GM19324 (cell line): ENCODE measurements around the gene PLPPR2.
"Not testable (repeated sequence)": the region's sequence is repeated elsewhere in the genome, so short reads cannot be mapped to it uniquely, and the experiment has no call there.

Source experiments
- ATAC-seq: cut with Tn5 transposase; IDR thresholded peaks from one replicate; pipeline ENCODE4 v1.9.1; 2021; ENCODE audit warnings: mild to moderate bottlenecking, moderate library complexity; ENCODE audit not compliant: unreplicated experiment, low FRiP score

PLPPR2 gene

DNA sequence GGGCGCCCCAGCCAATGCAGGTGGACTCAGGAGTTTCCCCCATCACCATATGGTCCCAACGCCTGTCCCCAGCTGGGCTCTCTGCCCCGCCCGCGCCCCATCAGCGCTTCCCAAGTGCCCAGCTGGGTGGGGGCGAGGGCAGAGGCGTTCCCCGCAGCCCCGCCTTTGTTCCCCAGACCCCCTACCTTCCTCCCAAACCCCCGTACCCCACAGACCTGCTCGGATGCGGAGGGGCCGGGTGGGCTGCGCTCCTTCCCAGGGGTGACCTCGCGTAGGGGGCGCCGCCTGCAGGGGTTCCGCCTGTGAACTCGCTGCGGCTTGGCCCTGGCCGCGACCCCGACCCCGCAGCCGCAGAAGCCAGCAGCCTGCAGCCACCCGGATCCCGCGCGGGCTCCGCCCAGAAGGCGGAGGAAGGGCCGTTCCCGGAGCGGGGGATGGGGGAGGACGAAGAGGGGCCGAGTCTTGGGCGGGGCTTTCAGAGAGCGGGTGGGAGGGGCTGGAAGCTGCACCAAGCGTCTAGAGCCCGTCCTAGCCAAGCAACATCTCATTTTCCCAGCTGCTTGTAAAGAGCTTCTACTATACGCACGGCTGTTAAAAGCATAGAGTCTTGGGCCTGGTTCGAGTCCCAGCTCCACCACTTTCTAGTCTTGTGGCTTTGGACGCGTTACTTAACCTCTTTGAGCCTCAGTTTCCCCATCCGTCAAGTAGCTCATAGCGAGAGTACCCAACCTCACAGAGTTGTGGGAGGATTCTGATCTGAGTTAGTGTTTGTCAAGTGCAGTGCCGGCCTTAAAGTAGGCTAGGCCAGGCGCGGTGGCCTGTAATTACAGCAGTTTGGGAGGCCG, 15.8 kb upstream of the PLPPR2 start, which contains the start of gene RAB3D:
TSS of gene RAB3D (minus strand) at position 404 of the 845 bp plus-strand sequence. CDS start 2,258 bp downstream, outside the sequence.
- ATAC-seq, result peak; percentile 78

DNA sequence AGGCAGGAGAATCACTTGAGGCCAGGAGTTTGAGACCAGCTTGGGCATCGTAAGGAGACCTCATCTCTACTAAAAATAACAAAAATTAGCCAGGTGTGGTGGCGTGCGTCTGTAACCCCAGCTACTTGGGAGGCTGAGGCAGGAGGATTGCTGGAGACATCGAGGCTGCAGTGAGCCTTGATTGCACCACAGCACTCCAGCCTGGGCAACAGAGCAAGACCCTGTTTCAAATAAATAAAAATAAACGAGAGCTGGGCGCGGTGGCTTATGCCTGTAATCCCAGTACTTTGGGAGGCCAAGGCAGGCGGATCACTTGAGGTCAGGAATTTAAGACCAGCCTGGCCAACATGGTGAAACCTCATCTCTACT, 15.1 kb upstream of the PLPPR2 start:
- not testable (repeated sequence) for ATAC-seq

DNA sequence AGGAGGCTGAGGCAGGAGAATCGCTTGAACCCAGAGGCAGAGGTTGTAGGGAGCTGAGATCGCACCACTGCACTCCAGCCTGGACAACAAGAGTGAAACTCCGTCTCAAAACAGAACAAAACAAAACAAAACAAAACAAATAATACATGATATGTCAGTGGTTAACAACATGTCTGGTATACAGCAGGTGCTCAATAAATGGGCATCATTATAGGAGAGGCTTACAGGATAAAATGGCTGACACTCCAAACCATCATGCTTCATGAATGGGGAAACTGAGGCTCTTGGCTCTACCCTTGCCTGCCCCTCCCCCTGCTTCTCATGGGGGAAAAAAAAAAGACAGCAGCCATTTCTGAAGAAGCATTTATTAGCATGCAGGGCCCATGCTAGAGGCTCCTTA, 12.8 kb upstream of the PLPPR2 start:
- ATAC-seq, result no peak

DNA sequence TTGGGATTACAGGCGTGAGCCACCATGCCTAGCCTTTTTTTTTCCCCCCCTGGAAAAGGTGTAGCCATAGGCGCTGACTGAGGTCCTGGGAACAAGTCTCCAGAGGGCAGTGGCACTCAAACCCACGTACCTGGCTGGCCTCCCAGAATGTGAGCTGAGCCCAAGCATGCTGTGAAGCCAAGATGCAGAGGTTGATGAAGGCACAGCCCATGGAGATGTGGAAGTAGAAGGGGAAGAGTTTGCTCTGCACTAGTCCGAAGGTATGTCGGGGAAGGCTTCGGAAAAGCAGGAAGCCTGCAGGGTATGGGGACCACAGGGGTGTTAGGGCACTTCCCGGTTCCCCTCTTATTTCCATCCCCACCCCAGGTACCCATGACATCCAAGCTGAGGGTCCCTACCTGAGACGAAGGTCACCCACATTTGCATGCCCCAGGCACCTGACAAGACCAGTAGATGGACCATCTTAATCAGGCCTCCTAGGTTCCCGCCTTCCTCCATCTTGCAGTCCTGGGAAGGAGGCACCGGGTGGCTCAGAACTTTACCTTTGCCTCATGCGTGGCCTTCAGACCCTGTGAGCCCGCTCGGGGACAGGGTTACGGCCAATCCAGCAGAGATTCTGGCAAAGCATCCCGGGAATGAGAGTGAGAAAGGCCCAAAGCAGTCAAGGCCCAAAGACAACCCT, 10.0 kb upstream of the PLPPR2 start:
- no peak for ATAC-seq

GRCh38 chr19:11346104-11346940, 8.9 kb upstream of the PLPPR2 start, which contains the start of the genes CCDC159 and TMEM205:
Gene CCDC159 (plus strand): TSS chr19:11346519. CDS start chr19:11346607, 88 bp downstream.
Gene TMEM205 (minus strand): TSS chr19:11346268. CDS start chr19:11345619, 649 bp downstream.
- peak; percentile 94 for ATAC-seq

DNA sequence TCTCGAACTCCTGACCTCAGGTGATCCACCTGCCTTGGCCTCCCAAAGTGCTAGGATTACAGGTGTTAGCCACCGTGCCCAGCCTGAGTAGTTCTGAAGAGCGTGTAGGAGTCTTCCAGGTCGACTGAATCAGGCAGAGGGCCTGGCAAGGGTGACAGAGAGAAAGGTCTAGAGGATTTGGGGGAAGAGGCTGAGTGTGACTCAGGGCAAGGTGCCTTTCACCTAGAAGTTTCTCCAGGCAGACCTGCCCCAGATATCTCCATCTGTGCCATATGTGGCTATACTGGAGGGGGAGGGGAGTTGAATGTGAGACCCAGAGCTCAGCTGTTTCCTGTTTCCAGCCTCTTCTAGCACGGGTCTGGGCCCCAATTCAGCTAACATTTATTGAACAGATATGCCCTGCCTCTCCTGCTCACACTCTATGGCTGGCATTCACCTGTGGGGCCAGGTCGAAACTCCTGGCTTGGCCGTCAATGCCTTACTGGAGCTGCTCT, 7.6 kb upstream of the PLPPR2 start:
- ATAC-seq, result no peak

- no peak for ATAC-seq
These were observed 6.1 kb upstream of the PLPPR2 start for GRCh38 chr19:11349171-11349570.

DNA sequence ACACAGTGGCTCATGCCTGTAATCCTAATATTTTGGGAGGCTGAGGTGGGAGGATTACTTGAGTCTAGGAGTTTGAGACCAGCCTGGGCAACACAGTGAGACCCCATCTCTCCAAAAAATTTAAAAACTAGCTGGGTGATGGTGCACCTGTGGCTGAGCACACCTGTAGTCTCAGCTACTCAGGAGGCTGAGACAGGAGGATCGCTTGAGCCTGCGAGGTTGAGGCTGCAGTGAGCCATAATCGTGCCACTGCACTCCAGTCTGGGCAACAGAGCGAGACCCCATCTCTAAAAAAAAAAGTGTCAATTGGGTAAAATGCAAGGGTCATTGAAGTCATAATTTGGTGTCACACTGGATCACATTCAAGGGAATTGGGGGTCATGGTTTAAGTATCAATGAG, 1.1 kb upstream of the PLPPR2 start:
- ATAC-seq, result not testable (repeated sequence)

GRCh38 chr19:11356074-11356397, 804 bp downstream of the PLPPR2 start:
- no peak for ATAC-seq

- ATAC-seq, result no peak
These were observed 1.7 kb downstream of the PLPPR2 start for GRCh38 chr19:11356676-11357550.

- no peak for ATAC-seq
These were observed 4.2 kb downstream of the PLPPR2 start for GRCh38 chr19:11359421-11359820.

GRCh38 chr19:11361037-11361770, 6.0 kb downstream of the PLPPR2 start:
- ATAC-seq, result no peak

DNA sequence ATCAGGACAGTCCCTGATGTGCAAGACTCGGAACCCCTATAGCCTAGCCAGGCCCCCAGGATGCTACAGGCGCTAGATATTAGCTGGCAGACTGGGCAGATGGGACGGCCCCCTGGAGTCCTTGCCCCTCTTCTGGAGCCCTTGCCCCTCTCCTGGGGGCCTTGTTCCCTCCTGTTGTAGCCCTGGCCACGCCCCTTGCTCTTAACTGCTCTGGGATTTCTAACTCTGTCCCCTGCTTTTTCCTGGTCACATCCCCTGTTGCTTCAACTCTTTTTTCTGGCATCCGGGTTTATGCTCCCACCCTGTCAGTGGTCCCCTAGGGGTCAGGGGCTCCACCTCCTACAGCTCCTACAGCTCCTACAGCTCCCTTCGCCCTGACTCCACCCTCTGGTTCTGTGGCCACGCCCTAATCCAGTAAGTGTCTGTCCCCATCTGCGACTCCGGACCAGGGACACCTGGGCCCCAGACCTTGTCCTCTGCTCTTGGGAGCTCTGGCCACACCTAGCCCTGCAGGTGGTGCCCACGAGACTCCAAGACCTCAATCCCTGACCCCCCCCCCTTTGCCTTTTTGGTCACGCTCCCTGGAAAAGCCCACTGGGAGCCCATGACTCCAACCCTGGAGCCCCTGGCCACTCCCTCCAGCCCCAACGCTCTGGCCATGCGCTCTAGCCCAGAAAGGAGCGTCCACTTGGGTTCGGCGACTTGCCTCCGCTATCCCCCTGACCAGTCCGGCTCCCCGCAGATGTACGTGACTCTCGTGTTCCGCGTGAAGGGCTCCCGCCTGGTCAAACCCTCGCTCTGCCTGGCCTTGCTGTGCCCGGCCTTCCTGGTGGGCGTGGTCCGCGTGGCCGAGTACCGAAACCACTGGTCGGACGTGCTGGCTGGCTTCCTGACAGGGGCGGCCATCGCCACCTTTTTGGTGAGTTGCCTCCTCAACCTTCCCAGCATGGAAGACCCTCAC, 6.8 kb downstream of the PLPPR2 start:
- no peak for ATAC-seq

GRCh38 chr19:11363881-11364280, 8.6 kb downstream of the PLPPR2 start:
- no peak for ATAC-seq

DNA sequence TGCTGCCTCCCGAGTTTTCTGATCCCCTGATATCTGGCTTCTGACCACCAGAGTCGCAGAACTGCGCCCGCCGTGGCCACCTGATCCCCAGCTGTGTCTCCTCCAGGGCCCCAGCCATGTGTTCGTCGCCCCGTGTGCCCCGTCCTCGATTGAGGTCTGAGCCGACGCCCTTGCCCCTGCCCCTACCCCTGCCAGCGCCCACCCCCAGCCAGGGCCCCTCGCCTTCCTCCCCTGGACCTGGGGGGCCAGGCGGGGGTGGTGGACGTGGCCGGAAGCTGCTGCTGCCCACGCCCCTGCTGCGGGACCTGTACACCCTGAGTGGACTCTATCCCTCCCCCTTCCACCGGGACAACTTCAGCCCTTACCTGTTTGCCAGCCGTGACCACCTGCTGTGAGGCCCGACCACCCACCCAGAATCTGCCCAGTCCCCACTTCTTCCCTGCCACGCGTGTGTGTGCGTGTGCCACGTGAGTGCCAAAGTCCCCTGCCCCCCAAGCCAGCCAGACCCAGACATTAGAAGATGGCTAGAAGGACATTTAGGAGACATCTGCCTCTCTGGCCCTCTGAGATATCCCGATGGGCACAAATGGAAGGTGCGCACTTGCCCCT, 9.2 kb downstream of the PLPPR2 start:
- no peak for ATAC-seq

GRCh38 chr19:11364935-11365334, 9.7 kb downstream of the PLPPR2 start:
- ATAC-seq, result no peak

DNA sequence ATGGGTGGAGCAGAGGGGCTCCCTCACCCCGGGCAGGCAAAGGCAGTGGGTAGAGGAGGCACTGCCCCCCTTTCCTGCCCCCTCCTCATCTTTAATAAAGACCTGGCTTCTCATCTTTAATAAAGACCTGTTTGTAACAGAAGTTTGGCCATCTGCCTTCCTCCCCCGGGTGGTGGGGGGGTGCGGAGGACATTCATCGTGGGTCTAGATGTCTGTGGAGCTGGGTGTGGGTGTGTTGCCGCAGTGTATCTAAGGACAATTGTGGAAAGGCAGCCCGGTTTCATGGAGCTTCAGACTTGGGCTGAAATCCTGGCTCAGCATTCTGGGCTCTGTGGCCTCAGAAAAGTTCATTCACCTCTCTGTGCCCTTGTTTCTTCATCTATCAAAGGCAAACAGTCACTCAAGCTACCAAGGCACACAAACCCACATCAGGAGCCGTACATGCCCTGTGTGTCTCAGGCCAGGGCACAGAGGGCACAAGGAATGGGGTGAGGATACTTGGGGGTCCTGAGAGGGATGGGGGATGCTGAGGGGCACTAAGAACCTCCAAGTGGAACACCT, 10.4 kb downstream of the PLPPR2 start:
- ATAC-seq, result no peak
